ENCODE results near the gene MICAL2. TPM values are rescaled to one million over a fixed set of nuclear protein-coding genes. Genes with fewer than 3 reads are reported as not detected.

The MICAL2 gene
- total and polyA plus RNA-seq, 2 of the 8 experiments (the other 6 are each of a cell fraction or from before 2014, with no cell fraction given) = 1.3 to 4.1 TPM

DNA sequence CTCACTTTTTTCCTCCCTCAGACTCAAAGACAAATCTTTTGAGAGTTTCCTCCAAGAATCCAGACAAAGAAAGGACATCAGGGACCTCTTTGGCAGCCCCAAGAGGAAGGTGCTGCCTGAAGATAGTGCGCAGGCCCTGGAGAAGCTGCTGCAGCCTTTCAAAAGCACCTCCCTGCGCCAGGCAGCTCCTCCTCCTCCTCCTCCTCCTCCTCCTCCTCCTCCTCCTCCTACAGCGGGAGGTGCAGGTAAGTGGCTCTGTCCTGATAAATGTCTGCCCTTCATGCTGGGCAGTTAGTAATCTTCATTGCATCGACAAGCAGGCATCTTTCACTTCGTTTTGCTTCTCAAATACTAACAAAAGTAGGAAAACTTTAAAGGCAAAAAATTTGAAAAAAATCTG, 184.2 kb downstream of the MICAL2 start:
- Histone ChIP-seq H4K8ac (ENCODE audit: extremely low read depth, insufficient read depth, low read length) (no peak overlapping the region), H4K5ac (ENCODE audit: insufficient read length, low read depth, low read length) (no peak overlapping the region), H4K20me1 (replicated peaks in 1 of 2; ENCODE audit: control insufficient read depth in 1 of 2, insufficient read depth in 2 of 2, low read length in 2 of 2) (no peaks in the 10 kb centered on the region), H2AK5ac (ENCODE audit: low read depth, low read length) (no peak overlapping the region), H3K4me3 (ENCODE audit: extremely low read depth in 1 of 4, insufficient read depth in 2 of 4, low read depth in 3 of 4, low read length in 4 of 4) (no peak overlapping the region), H3K79me1 (ENCODE audit: low read depth, low read length) (no peaks in the 10 kb centered on the region), H2AFZ (ENCODE audit: low read length) (no peak overlapping the region; the same call in 1 of the 2 replicates), H2BK15ac (ENCODE audit: low read length) (no peak overlapping the region), H3K4me1 (replicated peaks in 1 of 4; ENCODE audit: control insufficient read depth in 3 of 4, insufficient read depth in 4 of 4, low read length in 3 of 4) (no peaks in the 10 kb centered on the region), H4K91ac (replicated peaks; ENCODE audit: insufficient read length, low read length) (no peak overlapping the region), H3K9ac (replicated peaks in 1 of 4; ENCODE audit: extremely low read depth in 1 of 4, low read depth in 3 of 4, low read length in 3 of 4) (no peak overlapping the region), H3K4ac (replicated peaks; ENCODE audit: insufficient read length, low read depth, low read length) (no peak overlapping the region), H2BK120ac (replicated peaks; ENCODE audit: low read depth, low read length) (no peak overlapping the region), H3K23ac (ENCODE audit: insufficient read length) (no peak overlapping the region), H3K79me2 (ENCODE audit: control insufficient read depth in 1 of 2, insufficient read depth in 2 of 2, low read length in 2 of 2) (no peaks in the 10 kb centered on the region), H3K9me3 (ENCODE audit: insufficient read depth in 2 of 2, low read depth in 1 of 2, low read length in 1 of 2) (no peaks in the 10 kb centered on the region), H2BK20ac (ENCODE audit: low read length) (no peak overlapping the region), H3K23me2 (ENCODE audit: low read depth, low read length) (no peaks in the 10 kb centered on the region; the same call in 1 of the 2 replicates), H2BK12ac (ENCODE audit: low read depth, low read length) (no peak overlapping the region), H3K27ac (ENCODE audit: low read depth, low read length) (no peak overlapping the region), H3K4me2 (ENCODE audit: insufficient read depth in 1 of 2, low read depth in 2 of 2, low read length in 2 of 2) (no peak overlapping the region), H3K36me3 (ENCODE audit: control insufficient read depth in 2 of 4, insufficient read depth in 4 of 4, low read length in 3 of 4) (no peaks in the 10 kb centered on the region), H3K14ac (ENCODE audit: insufficient read length) (no peak overlapping the region), H3K56ac (replicated peaks; ENCODE audit: insufficient read length, low read depth, low read length) (no peak overlapping the region), H3K18ac (ENCODE audit: extremely low read depth, low read length) (no peak overlapping the region), H3K27me3 (replicated peaks in 1 of 4; ENCODE audit: control insufficient read depth in 3 of 4, extremely low read depth in 1 of 4, insufficient read depth in 3 of 4, low read length in 3 of 4) (no peaks in the 10 kb centered on the region), H2BK5ac (ENCODE audit: low read depth, low read length) (no peak overlapping the region)
- ChIA-PET POLR2A (ENCODE audit: partially characterized antibody) (no interaction called here), CTCF (ENCODE audit: partially characterized antibody) (no interaction called here)
- no peak for TF ChIP-seq KDM5A (IDR thresholded peaks at IDR 0.05; ENCODE audit: low read length)
- TF ChIP-seq CEBPB (IDR thresholded peaks at IDR 0.05; ENCODE audit: low read depth, low read length) = no peak
- TF ChIP-seq SP2 (IDR thresholded peaks at IDR 0.05; ENCODE audit: low read length) = no peak
- FAIRE-seq (no peak), DNase-seq (ENCODE audit: low read depth in 1 of 2, low spot score in 2 of 2) (no peak)
- 74% methylated on average over 2 of the region's 5 CpGs; no CpG with 5 or more reads in 1 of the 2 experiments for WGBS, 2 experiments (ENCODE audit: extremely low coverage in 1 of 2, insufficient coverage in 1 of 2, insufficient read length in 1 of 2, insufficient replicate concordance in 2 of 2, low coverage in 1 of 2, low lambda C conversion rate in 2 of 2, missing lambda C conversion rate in 1 of 2)

Data from H1 (cell line).